SK-N-MC (cell line): ENCODE measurements around the gene TRIM8.
"Not testable (repeated sequence)": the region's sequence is repeated elsewhere in the genome, so short reads cannot be mapped to it uniquely, and the experiment has no call there.

Experiments used
- EZH2 ChIP-seq: fragments of 200-600 bp; sonication (generic); IDR thresholded peaks from one replicate; pipeline ENCODE4 v1.6.1; 2017; ENCODE audit warnings: antibody characterized with exemption
- FOXP2 ChIP-seq: optimal IDR thresholded peaks from 2 replicates; pipeline ENCODE3; 2011; ENCODE audit warnings: mild to moderate bottlenecking, moderate library complexity; ENCODE audit not compliant: insufficient read depth; ENCODE audit errors: extremely low read length, control extremely low read depth
- POLR2AphosphoS5 ChIP-seq: IDR thresholded peaks from 2 replicates; pipeline ENCODE4 v1.6.1; 2012; ENCODE audit warnings: mild to moderate bottlenecking, low read depth, low read length, borderline replicate concordance

- TF ChIP-seq EZH2, POLR2AphosphoS5, FOXP2: not testable (repeated sequence)
Observed at GRCh38 chr10:102667411-102667810, 23.1 kb downstream of the TRIM8 start.
